OCI-LY7 (cell line): Measurements from ENCODE around the gene STKLD1. TPM values are rescaled to one million over a fixed set of nuclear protein-coding genes. Genes with fewer than 3 reads are reported as not detected.

Source experiments
- BruUV-seq: library from RNA; stranded (reverse); fragments of 400-500 nt; replicated peaks from 2 replicates; lab custom pipeline; 2021; lab: Mats Ljungman, UMichigan
- CTCF ChIA-PET: fragments of 300-600 bp; sonication (Branson Sonifier 250); formaldehyde crosslinking; loops from one replicate; lab custom pipeline; 2022; ENCODE audit warnings: antibody characterized with exemption; ENCODE audit not compliant: unreplicated experiment; lab: Charles Lee
- POLR2A ChIA-PET: fragments of 300-600 bp; sonication (Branson Sonifier 250); formaldehyde crosslinking; loops from one replicate; lab custom pipeline; 2022; ENCODE audit warnings: antibody characterized with exemption; lab: Charles Lee
- DNase-seq: peaks from one replicate; pipeline ENCODE4 v3.0.0-alpha.2; 2015; ENCODE audit warnings: low spot score
- H2AFZ ChIP-seq: fragments of 200-600 bp; sonication (generic), shearing (Covaris generic); 2 replicates; pipeline ENCODE4 v1.6.1; 2014; ENCODE audit warnings: mild to moderate bottlenecking, antibody characterized with exemption, low read length, moderate library complexity
- H3K27ac ChIP-seq: fragments of 200-600 bp; sonication (generic); 2 replicates; pipeline ENCODE4 v1.5.1; 2014; ENCODE audit warnings: mixed run types, low read depth, mild to moderate bottlenecking, moderate library complexity, low read length, inconsistent platforms; ENCODE audit not compliant: poor library complexity, severe bottlenecking
- H3K36me3 ChIP-seq: fragments of 200-600 bp; sonication (generic); 2 replicates; pipeline ENCODE4 v1.6.1; 2014; ENCODE audit warnings: mild to moderate bottlenecking, antibody characterized with exemption, low read length, moderate library complexity, mixed read lengths; ENCODE audit not compliant: insufficient read depth
- H3K4me1 ChIP-seq: fragments of 200-600 bp; sonication (generic); 2 replicates; pipeline ENCODE4 v1.5.1; 2014; ENCODE audit warnings: mild to moderate bottlenecking, low read length; ENCODE audit not compliant: insufficient read depth, poor library complexity, severe bottlenecking
- H3K4me2 ChIP-seq: fragments of 200-600 bp; sonication (generic); 2 replicates; pipeline ENCODE4 v1.6.1; 2014; ENCODE audit warnings: mild to moderate bottlenecking, low read length
- H3K4me3 ChIP-seq: fragments of 200-600 bp; sonication (generic); 2 replicates; pipeline ENCODE4 v1.5.1; 2014; ENCODE audit warnings: mild to moderate bottlenecking, low read depth, low read length; ENCODE audit not compliant: poor library complexity, severe bottlenecking
- H3K79me2 ChIP-seq: fragments of 200-600 bp; sonication (generic); 2 replicates; pipeline ENCODE4 v1.6.1; 2016; ENCODE audit warnings: low read depth, mild to moderate bottlenecking, low read length, moderate library complexity, mixed read lengths; ENCODE audit not compliant: insufficient read depth
- H3K9me2 ChIP-seq: fragments of 200-600 bp; sonication (generic); 2 replicates; pipeline ENCODE4 v1.6.1; 2016; ENCODE audit warnings: mild to moderate bottlenecking, low read length, mixed read lengths; ENCODE audit not compliant: insufficient read depth
- H3K9me3 ChIP-seq: fragments of 200-600 bp; sonication (generic); 2 replicates; pipeline ENCODE4 v1.6.1; 2014; ENCODE audit warnings: mild to moderate bottlenecking, mixed run types, low read length, mixed read lengths
- H4K20me1 ChIP-seq: fragments of 200-600 bp; sonication (generic); 2 replicates; pipeline ENCODE4 v1.6.1; 2014; ENCODE audit warnings: mild to moderate bottlenecking, antibody characterized with exemption, low read length, moderate library complexity, mixed read lengths; ENCODE audit not compliant: insufficient read depth
- CTCF ChIP-seq: fragments of 200-600 bp; sonication (generic); conservative IDR thresholded peaks from 2 replicates; pipeline ENCODE4 v1.5.1; 2014; ENCODE audit warnings: mild to moderate bottlenecking, antibody characterized with exemption, low read length, moderate library complexity, mixed read lengths
- EZH2phosphoT487 ChIP-seq: fragments of 200-600 bp; sonication (generic); IDR thresholded peaks from 2 replicates; pipeline ENCODE4 v1.6.1; 2018; ENCODE audit warnings: low read depth, borderline replicate concordance, mild to moderate bottlenecking, mixed run types, antibody characterized with exemption, low read length, moderate library complexity, mixed read lengths
- intact Hi-C: fragments of 100-400 bp; cut with micrococcal nuclease; formaldehyde crosslinking; loops from one replicate; pipeline ENCODE4 v1.10.0; 2022; ENCODE audit not compliant: unreplicated experiment
- total RNA-seq, 2 experiments: library from RNA; depleted of rRNA in 1 of 2; stranded (reverse); fragments of >200 nt in 1 of 2; shearing (Covaris generic) in 1 of 2; gene quantifications; 2 replicates each; pipeline ENCODE4 v1.2.3, GENCODE V29; 2014 to 2022

Gene STKLD1
- total RNA-seq, 2 experiments from 2014 or later = 1.4 to 1.7 TPM

GRCh38 chr9:133387680-133388079 lies 11.5 kb downstream of the STKLD1 start:
- no TSS peak for BruUV-seq
- CTCF ChIA-PET = no interaction called here
- no peak for TF ChIP-seq CTCF
- no peak for TF ChIP-seq EZH2phosphoT487

GRCh38 chr9:133389025-133389557 lies 12.9 kb downstream of the STKLD1 start:
- intact Hi-C loops = no loop called here
- no TSS peak for BruUV-seq
- Histone ChIP-seq H4K20me1 (no peaks in the 10 kb centered on the region), H3K36me3 (no peaks in the 10 kb centered on the region), H3K27ac (no peak overlapping the region), H3K4me1 (no peaks in the 10 kb centered on the region), H3K9me2 (no peaks in the 10 kb centered on the region), H3K9me3 (no peaks in the 10 kb centered on the region), H3K79me2 (no peaks in the 10 kb centered on the region), H3K4me2 (no peak overlapping the region), H2AFZ (no peak overlapping the region), H3K4me3 (no peak overlapping the region)
- ChIA-PET POLR2A (no interaction called here), CTCF (no interaction called here)
- TF ChIP-seq CTCF = no peak
- no peak for TF ChIP-seq EZH2phosphoT487
- no peak for DNase-seq

More at GRCh38 chr9:133387680-133388079, 11.5 kb downstream of the STKLD1 start:
- Histone ChIP-seq H4K20me1 (no peaks in the 10 kb centered on the region), H3K4me2 (no peak overlapping the region), H3K4me3 (no peak overlapping the region), H3K79me2 (no peaks in the 10 kb centered on the region), H2AFZ (no peak overlapping the region), H3K9me3 (0 out of 2 replicates have a peak, but pooled peaks cover 6% of the 10 kb centered on the region), H3K4me1 (no peaks in the 10 kb centered on the region), H3K27ac (no peak overlapping the region), H3K36me3 (no peaks in the 10 kb centered on the region), H3K9me2 (no peaks in the 10 kb centered on the region)
- POLR2A ChIA-PET = no interaction called here
- no peak for DNase-seq
- intact Hi-C loops = no loop called here

GRCh38 chr9:133389562-133389961 lies 13.4 kb downstream of the STKLD1 start:
- Histone ChIP-seq H3K4me1 (no peaks in the 10 kb centered on the region), H3K79me2 (no peaks in the 10 kb centered on the region), H3K9me2 (no peaks in the 10 kb centered on the region), H3K4me3 (no peak overlapping the region), H3K27ac (no peak overlapping the region), H3K9me3 (no peaks in the 10 kb centered on the region), H2AFZ (no peak overlapping the region), H3K4me2 (no peak overlapping the region), H4K20me1 (no peaks in the 10 kb centered on the region), H3K36me3 (no peaks in the 10 kb centered on the region)
- no peak for TF ChIP-seq CTCF
- CTCF ChIA-PET = no interaction called here
- intact Hi-C loops = no loop called here
- no TSS peak for BruUV-seq
- DNase-seq = no peak
- POLR2A ChIA-PET = no interaction called here
